NCI-H128 (cell line): ENCODE measurements around the gene EXOC3L4.

Experiments
- DNase-seq: peaks from one replicate; lab custom pipeline; 2025; ENCODE audit not compliant: unreplicated experiment; lab: John Stamatoyannopoulos, UW

The EXOC3L4 gene

GRCh38 chr14:103070263-103070885 lies 24.2 kb upstream of the EXOC3L4 start:
- DNase-seq: no peak

GRCh38 chr14:103070971-103071542 lies 23.5 kb upstream of the EXOC3L4 start:
- no peak for DNase-seq

GRCh38 chr14:103071544-103072251 lies 22.8 kb upstream of the EXOC3L4 start:
- no peak for DNase-seq

GRCh38 chr14:103072595-103073366 lies 21.7 kb upstream of the EXOC3L4 start:
- no peak for DNase-seq

GRCh38 chr14:103073367-103073875 lies 21.1 kb upstream of the EXOC3L4 start:
- DNase-seq: no peak

GRCh38 chr14:103073876-103074728 lies 20.4 kb upstream of the EXOC3L4 start:
- no peak for DNase-seq

GRCh38 chr14:103074729-103075367 lies 19.7 kb upstream of the EXOC3L4 start:
- DNase-seq: no peak

GRCh38 chr14:103078420-103078749 lies 16.1 kb upstream of the EXOC3L4 start:
- DNase-seq: peak; percentile 91

GRCh38 chr14:103078860-103079587 lies 15.5 kb upstream of the EXOC3L4 start:
- DNase-seq: no peak

- DNase-seq: no peak
Observed at GRCh38 chr14:103081951-103082350, 12.6 kb upstream of the EXOC3L4 start.

GRCh38 chr14:103084021-103084919 lies 10.3 kb upstream of the EXOC3L4 start, which contains the start of gene LBHD2:
Gene LBHD2, plus strand, starts transcription at chr14:103084210. Its CDS starts 1,803 bp downstream, at chr14:103086013.
- DNase-seq: no peak

GRCh38 chr14:103085106-103086091 lies 9.1 kb upstream of the EXOC3L4 start:
- DNase-seq: no peak

- no peak for DNase-seq
Observed at GRCh38 chr14:103086771-103087342, 7.7 kb upstream of the EXOC3L4 start.

GRCh38 chr14:103087343-103087835 lies 7.1 kb upstream of the EXOC3L4 start:
- no peak for DNase-seq

GRCh38 chr14:103088921-103089320 lies 5.6 kb upstream of the EXOC3L4 start:
- DNase-seq: no peak
